ENCODE data around the gene GCLC. TPM values are rescaled to one million over a fixed set of nuclear protein-coding genes. Genes with fewer than 3 reads are reported as not detected.

The GCLC gene
- total and polyA plus RNA-seq, 8 donors: 9.3 to 176 (median 53.9) TPM

- Histone ChIP-seq H3K4me1 (peaks cover 0 to 44% (median 20%) of the 10 kb centered on the region in 4 donors), H3K36me3 (peaks cover 20 to 52% (median 47%) of the 10 kb centered on the region in 4 donors), H3K27ac (no peak overlapping the region), H3K27me3 (no peaks in the 10 kb centered on the region), H3K4me3 (no peak overlapping the region), H3K9me3 (no peaks in the 10 kb centered on the region)
- intact Hi-C loops (cut with DNase I; ENCODE audit: low total_unique reads): loop anchor here (5.0 kb wide), 2 partner anchors 154 to 234 kb away; no protein-coding TSS in a partner anchor
- no peak for TF ChIP-seq POLR2A (IDR thresholded peaks at IDR 0.05)
- no peak for TF ChIP-seq EP300 (IDR thresholded peaks at IDR 0.05)
- no peak for TF ChIP-seq POLR2AphosphoS5 (IDR thresholded peaks at IDR 0.05)
- TF ChIP-seq CTCF (IDR thresholded peaks at IDR 0.05): no peak
- 29 to 64% (median 51%) methylated on average over 2 of the region's 2 CpGs for WGBS, 5 donors
- no peak for DNase-seq
Measured at GRCh38 chr6:53497905-53498304, 47.0 kb downstream of the GCLC start.

GRCh38 chr6:53496797-53497375, 48.0 kb downstream of the GCLC start:
- 32 to 52% (median 50%) methylated on average over 5 of the region's 5 CpGs for WGBS, 5 donors

GRCh38 chr6:53495506-53496499, 49.1 kb downstream of the GCLC start:
- H3K27me3 ChIP-seq: no peaks in the 10 kb centered on the region
- H3K4me1 ChIP-seq: peaks cover 0 to 47% (median 21%) of the 10 kb centered on the region in 4 donors
- no peaks in the 10 kb centered on the region for H3K9me3 ChIP-seq
- 62 to 82% (median 77%) methylated on average over 6 of the region's 6 CpGs for WGBS, 5 donors
- DNase-seq: peak in 1 of 2 donors; percentile 55
- no peak overlapping the region for H3K4me3 ChIP-seq
- TF ChIP-seq CTCF (IDR thresholded peaks at IDR 0.05) (no peak), POLR2AphosphoS5 (IDR thresholded peaks at IDR 0.05) (no peak), EP300 (IDR thresholded peaks at IDR 0.05) (no peak), POLR2A (IDR thresholded peaks at IDR 0.05) (no peak)
- H3K36me3 ChIP-seq: peaks cover 19 to 31% (median 29%) of the 10 kb centered on the region in 4 donors
- intact Hi-C loops (cut with DNase I; ENCODE audit: low total_unique reads): loop anchor here (5.0 kb wide), 2 partner anchors 156 to 236 kb away; no protein-coding TSS in a partner anchor
- H3K27ac ChIP-seq: peak overlapping the region in 1 of 5 donors; percentile 29

More at GRCh38 chr6:53496797-53497375, 48.0 kb downstream of the GCLC start:
- H3K27ac ChIP-seq: peak overlapping the region in 1 of 5 donors; percentile 29
- TF ChIP-seq POLR2AphosphoS5 (IDR thresholded peaks at IDR 0.05) (no peak), EP300 (IDR thresholded peaks at IDR 0.05) (no peak), POLR2A (IDR thresholded peaks at IDR 0.05) (no peak), CTCF (IDR thresholded peaks at IDR 0.05) (no peak)
- no peaks in the 10 kb centered on the region for H3K27me3 ChIP-seq
- H3K9me3 ChIP-seq: no peaks in the 10 kb centered on the region
- intact Hi-C loops (cut with DNase I; ENCODE audit: low total_unique reads): loop anchor here (5.0 kb wide), 2 partner anchors 155 to 235 kb away; no protein-coding TSS in a partner anchor
- peaks cover 0 to 47% (median 21%) of the 10 kb centered on the region in 4 donors for H3K4me1 ChIP-seq
- peaks cover 19 to 42% (median 38%) of the 10 kb centered on the region in 4 donors for H3K36me3 ChIP-seq
- no peak for DNase-seq
- H3K4me3 ChIP-seq: no peak overlapping the region

- DNase-seq: no peak
- H3K27ac ChIP-seq: no peak overlapping the region
- intact Hi-C loops (cut with DNase I; ENCODE audit: low total_unique reads): no loop called here
- TF ChIP-seq CTCF (IDR thresholded peaks at IDR 0.05) (no peak), POLR2AphosphoS5 (IDR thresholded peaks at IDR 0.05) (no peak), EP300 (IDR thresholded peaks at IDR 0.05) (no peak), POLR2A (IDR thresholded peaks at IDR 0.05) (no peak)
- no peaks in the 10 kb centered on the region for H3K27me3 ChIP-seq
- WGBS, 5 donors: 56 to 75% (median 70%) methylated on average over 4 of the region's 4 CpGs
- H3K9me3 ChIP-seq: no peaks in the 10 kb centered on the region
- peaks cover 8 to 14% (median 11%) of the 10 kb centered on the region in 4 donors for H3K36me3 ChIP-seq
- H3K4me3 ChIP-seq: no peak overlapping the region
- peaks cover 0 to 47% (median 21%) of the 10 kb centered on the region in 4 donors for H3K4me1 ChIP-seq
Measured at GRCh38 chr6:53494076-53494475, 50.8 kb downstream of the GCLC start.

Data from stomach (tissue), 9 donors.